ENCODE results near the gene EOGT.

Gene EOGT

GRCh38 chr3:68963376-68963775 is 50.1 kb downstream of the EOGT start:
- DNase-seq (ENCODE audit: low read depth) = no peak

- no peak for DNase-seq (ENCODE audit: low read depth)
These were observed 54.6 kb downstream of the EOGT start for GRCh38 chr3:68958932-68959331.

- DNase-seq (ENCODE audit: low read depth) = no peak
These were observed 55.6 kb downstream of the EOGT start for GRCh38 chr3:68957895-68958294.

GRCh38 chr3:68953816-68954444 is 59.6 kb downstream of the EOGT start:
- DNase-seq (ENCODE audit: low read depth) = no peak

GRCh38 chr3:68945225-68945624 is 68.3 kb downstream of the EOGT start:
- no peak for DNase-seq (ENCODE audit: low read depth)

- DNase-seq (ENCODE audit: low read depth) = no peak
These were observed 69.6 kb downstream of the EOGT start for GRCh38 chr3:68943753-68944500.

- no peak for DNase-seq (ENCODE audit: low read depth)
These were observed 72.4 kb downstream of the EOGT start for GRCh38 chr3:68941055-68941454.

GRCh38 chr3:68936856-68937255 is 76.6 kb downstream of the EOGT start:
- DNase-seq (ENCODE audit: low read depth) = no peak

- DNase-seq (ENCODE audit: low read depth) = no peak
These were observed 77.7 kb downstream of the EOGT start for GRCh38 chr3:68935778-68936177.

GRCh38 chr3:68931406-68932149 is 81.9 kb downstream of the EOGT start:
- DNase-seq (ENCODE audit: low read depth) = no peak
